K562 (cell line): ENCODE results near the gene FARP1. TPM values are rescaled to one million over a fixed set of nuclear protein-coding genes. Genes with fewer than 3 reads are reported as not detected.

Source experiments
- CBX3 ChIP-seq, 2 experiments: IDR thresholded peaks; 1 replicate in 1 of 2; 2 replicates in 1 of 2; pipeline ENCODE4 v1.6.1; 2012; ENCODE audit warnings: inconsistent platforms in 2 of 2, low read length in 2 of 2, borderline replicate concordance in 1 of 2, control low read depth in 1 of 2
- CTCFL ChIP-seq: IDR thresholded peaks from 2 replicates; pipeline ENCODE4 v1.6.1; 2011; ENCODE audit warnings: borderline replicate concordance, low read depth, mild to moderate bottlenecking, moderate library complexity, low read length; ENCODE audit not compliant: insufficient read depth, poor library complexity, severe bottlenecking
- HEY1 ChIP-seq: fragments of 250-450 bp; sonication (Bioruptor Pico); IDR thresholded peaks from 2 replicates; pipeline ENCODE4 v1.5.0; 2020; ENCODE audit warnings: mild to moderate bottlenecking, moderate library complexity, borderline replicate concordance
- JUNB ChIP-seq: fragments of 450-650 bp; formaldehyde crosslinking; conservative IDR thresholded peaks from 2 replicates; pipeline ENCODE4 v1.4.0; 2020; ENCODE audit warnings: mild to moderate bottlenecking
- MYNN ChIP-seq, 2 experiments: sonication (generic); formaldehyde crosslinking in 1 of 2; IDR thresholded peaks; 2 replicates each; pipeline versions ENCODE4 v1.5.0 to v1.6.1; 2016 to 2020; ENCODE audit warnings: antibody characterized with exemption in 1 of 2, missing genetic modification reagents in 1 of 2
- ZNF274 ChIP-seq: IDR thresholded peaks from 2 replicates; pipeline ENCODE4 v1.6.1; 2011; ENCODE audit warnings: low read depth, mild to moderate bottlenecking, low read length, moderate library complexity, borderline replicate concordance
- polyA plus RNA-seq, 8 experiments: library from polyadenylated mRNA; depleted of rRNA in 4 of 8; stranded (reverse) in 5 of 8; unstranded in 3 of 8; fragments of >200 nt; fragmentation: Nextera tagmentation in 2 of 8; fragmentation: Illumina TruSeq in 1 of 8; extraction: Ambion mirVana in 2 of 8; extraction: Trizol in 1 of 8; gene quantifications; 2 replicates each; pipeline versions ENCODE4 v1.2.1 to v1.2.3, GENCODE V29; 2011 to 2014; ENCODE audit warnings: inconsistent platforms in 1 of 8, missing spikeins in 1 of 8
- total RNA-seq, 7 experiments: library from RNA; depleted of rRNA in 6 of 7; stranded (reverse); fragments of >200 nt in 6 of 7; fragmentation: Illumina TruSeq in 2 of 7; extraction: Trizol in 2 of 7; gene quantifications; 2 replicates each; pipeline versions ENCODE4 v1.2.1 to v1.2.3, GENCODE V29; 2011 to 2021; ENCODE audit warnings: low replicate concordance in 1 of 7
- TF ChIP-seq, protein P1 (sequence below), 2 experiments: fragments of 200-800 bp in 1 of 2; sonication (Bioruptor generic) in 1 of 2; sonication (generic) in 1 of 2; formaldehyde crosslinking in 1 of 2; IDR thresholded peaks in 1 of 2; conservative IDR thresholded peaks in 1 of 2; 2 replicates each; pipeline versions ENCODE4 v1.5.0 to v1.6.1; 2016 to 2020; ENCODE audit warnings: missing compliant biosample characterization in 1 of 2, missing genetic modification characterization in 1 of 2, missing genetic modification reagents in 1 of 2
- TF ChIP-seq, protein P2 (sequence below): fragments of 450-650 bp; IDR thresholded peaks from 2 replicates; pipeline ENCODE4 v1.6.1; 2017; ENCODE audit warnings: mild to moderate bottlenecking, moderate library complexity
- TF ChIP-seq, protein P3 (sequence below): sonication (generic); formaldehyde crosslinking; IDR thresholded peaks from 2 replicates; pipeline ENCODE4 v1.8.0; 2022; ENCODE audit warnings: missing genetic modification reagents, mild to moderate bottlenecking, moderate library complexity, borderline replicate concordance
- TF ChIP-seq, protein P4 (sequence below), 2 experiments: IDR thresholded peaks in 1 of 2; conservative IDR thresholded peaks in 1 of 2; 2 replicates each; pipeline ENCODE4 v1.6.1; 2016; ENCODE audit warnings: low read depth in 2 of 2, mild to moderate bottlenecking in 1 of 2, missing compliant biosample characterization in 1 of 2, missing genetic modification characterization in 1 of 2, moderate library complexity in 1 of 2

FARP1 gene
- total and polyA plus RNA-seq, 9 of the 15 experiments (the other 6 are each of a cell fraction or from before 2014, with no cell fraction given), result 0.03 to 0.29 (median 0.05) TPM; not detected in 3

DNA sequence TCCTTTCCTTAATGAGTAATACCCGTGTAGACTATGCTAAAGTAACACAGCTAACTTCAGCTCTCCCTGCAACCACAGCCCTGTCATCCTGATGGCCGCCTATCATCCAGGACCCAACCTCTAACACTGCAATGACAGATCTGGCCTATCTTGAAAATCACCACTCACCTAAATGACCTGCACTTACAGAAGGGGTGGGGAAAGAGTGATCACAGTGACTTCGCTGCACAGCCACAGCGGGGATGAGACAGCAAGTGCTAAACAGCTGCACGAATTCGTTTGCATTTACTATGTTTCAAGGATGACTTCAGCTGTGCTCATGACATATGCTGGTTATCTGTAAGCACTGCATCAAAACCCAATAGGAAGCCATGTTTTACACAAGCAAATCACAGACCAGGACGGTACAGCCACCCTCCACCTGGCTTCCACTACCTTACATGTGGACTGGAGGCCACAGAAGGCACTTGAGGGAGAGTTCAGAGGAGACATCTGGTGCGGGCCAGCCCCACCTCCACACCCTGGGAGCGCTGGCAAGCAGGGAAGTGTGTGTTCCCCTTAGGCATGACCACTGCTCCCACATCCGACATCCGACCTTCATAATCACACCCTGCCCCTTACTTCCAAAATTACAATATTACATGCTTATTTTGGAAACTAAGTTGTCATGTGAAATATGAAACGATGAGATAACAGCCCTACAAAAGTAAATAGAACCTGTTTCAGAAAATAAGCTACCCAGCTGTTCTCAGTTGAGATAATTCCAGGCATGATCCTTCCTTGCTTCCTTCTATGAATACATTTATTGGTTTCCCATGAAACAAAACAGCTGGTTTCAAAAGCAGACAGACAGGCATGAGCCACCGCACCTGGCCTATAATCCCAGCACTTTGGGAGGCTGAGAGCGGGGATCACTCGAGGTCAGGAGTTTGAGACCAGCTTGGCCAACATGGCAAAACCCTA, 338.3 kb downstream of the FARP1 start (continued):
- TF ChIP-seq, protein P1, sequence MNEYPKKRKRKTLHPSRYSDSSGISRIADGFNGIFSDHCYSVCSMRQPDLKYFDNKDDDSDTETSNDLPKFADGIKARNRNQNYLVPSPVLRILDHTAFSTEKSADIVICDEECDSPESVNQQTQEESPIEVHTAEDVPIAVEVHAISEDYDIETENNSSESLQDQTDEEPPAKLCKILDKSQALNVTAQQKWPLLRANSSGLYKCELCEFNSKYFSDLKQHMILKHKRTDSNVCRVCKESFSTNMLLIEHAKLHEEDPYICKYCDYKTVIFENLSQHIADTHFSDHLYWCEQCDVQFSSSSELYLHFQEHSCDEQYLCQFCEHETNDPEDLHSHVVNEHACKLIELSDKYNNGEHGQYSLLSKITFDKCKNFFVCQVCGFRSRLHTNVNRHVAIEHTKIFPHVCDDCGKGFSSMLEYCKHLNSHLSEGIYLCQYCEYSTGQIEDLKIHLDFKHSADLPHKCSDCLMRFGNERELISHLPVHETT (CRISPR knock-in tag; conservative IDR thresholded peaks at IDR 0.05 in 1 of 2, IDR thresholded peaks at IDR 0.05 in 1 of 2), result no peak
- TF ChIP-seq ZNF274, result no peak
- no peak for TF ChIP-seq CBX3 (IDR thresholded peaks at IDR 0.05; ENCODE audit: borderline replicate concordance in 1 of 2, low read length in 2 of 2)
- TF ChIP-seq, protein P2, sequence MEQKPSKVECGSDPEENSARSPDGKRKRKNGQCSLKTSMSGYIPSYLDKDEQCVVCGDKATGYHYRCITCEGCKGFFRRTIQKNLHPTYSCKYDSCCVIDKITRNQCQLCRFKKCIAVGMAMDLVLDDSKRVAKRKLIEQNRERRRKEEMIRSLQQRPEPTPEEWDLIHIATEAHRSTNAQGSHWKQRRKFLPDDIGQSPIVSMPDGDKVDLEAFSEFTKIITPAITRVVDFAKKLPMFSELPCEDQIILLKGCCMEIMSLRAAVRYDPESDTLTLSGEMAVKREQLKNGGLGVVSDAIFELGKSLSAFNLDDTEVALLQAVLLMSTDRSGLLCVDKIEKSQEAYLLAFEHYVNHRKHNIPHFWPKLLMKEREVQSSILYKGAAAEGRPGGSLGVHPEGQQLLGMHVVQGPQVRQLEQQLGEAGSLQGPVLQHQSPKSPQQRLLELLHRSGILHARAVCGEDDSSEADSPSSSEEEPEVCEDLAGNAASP, result no peak
- TF ChIP-seq MYNN (IDR thresholded peaks at IDR 0.05), result peak; percentile 66; the same call in 1 of the 2 replicates
- TF ChIP-seq MYNN (CRISPR knock-in tag; IDR thresholded peaks at IDR 0.05), result no peak
- TF ChIP-seq CTCFL, result no peak
- TF ChIP-seq, protein P3, sequence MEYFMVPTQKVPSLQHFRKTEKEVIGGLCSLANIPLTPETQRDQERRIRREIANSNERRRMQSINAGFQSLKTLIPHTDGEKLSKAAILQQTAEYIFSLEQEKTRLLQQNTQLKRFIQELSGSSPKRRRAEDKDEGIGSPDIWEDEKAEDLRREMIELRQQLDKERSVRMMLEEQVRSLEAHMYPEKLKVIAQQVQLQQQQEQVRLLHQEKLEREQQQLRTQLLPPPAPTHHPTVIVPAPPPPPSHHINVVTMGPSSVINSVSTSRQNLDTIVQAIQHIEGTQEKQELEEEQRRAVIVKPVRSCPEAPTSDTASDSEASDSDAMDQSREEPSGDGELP, result peak; percentile 94
- TF ChIP-seq, protein P4, sequence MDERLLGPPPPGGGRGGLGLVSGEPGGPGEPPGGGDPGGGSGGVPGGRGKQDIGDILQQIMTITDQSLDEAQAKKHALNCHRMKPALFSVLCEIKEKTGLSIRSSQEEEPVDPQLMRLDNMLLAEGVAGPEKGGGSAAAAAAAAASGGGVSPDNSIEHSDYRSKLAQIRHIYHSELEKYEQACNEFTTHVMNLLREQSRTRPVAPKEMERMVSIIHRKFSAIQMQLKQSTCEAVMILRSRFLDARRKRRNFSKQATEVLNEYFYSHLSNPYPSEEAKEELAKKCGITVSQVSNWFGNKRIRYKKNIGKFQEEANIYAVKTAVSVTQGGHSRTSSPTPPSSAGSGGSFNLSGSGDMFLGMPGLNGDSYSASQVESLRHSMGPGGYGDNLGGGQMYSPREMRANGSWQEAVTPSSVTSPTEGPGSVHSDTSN (CRISPR knock-in tag; IDR thresholded peaks at IDR 0.05; ENCODE audit: low read depth), result no peak
- TF ChIP-seq, protein P4 (tag; conservative IDR thresholded peaks at IDR 0.05; ENCODE audit: low read depth), result peak; percentile 75
- TF ChIP-seq JUNB (CRISPR knock-in tag), result no peak
- no peak for TF ChIP-seq HEY1 (CRISPR knock-in tag)
